Measurements from ENCODE around the gene VSIG2. TPM values are rescaled to one million over a fixed set of nuclear protein-coding genes. Genes with fewer than 3 reads are reported as not detected.

VSIG2 gene
- total RNA-seq, 1 donor from 2014 or later = 0.74 TPM

- intact Hi-C loops (cut with DNase I) = no loop called here
- no peaks in the 10 kb centered on the region for H3K27me3 ChIP-seq
- DNase-seq (ENCODE audit: extremely low spot score in 2 of 2) = no peak
- TF ChIP-seq POLR2A (IDR thresholded peaks at IDR 0.05) (no peak), CTCF (IDR thresholded peaks at IDR 0.05) (no peak), POLR2AphosphoS5 (IDR thresholded peaks at IDR 0.05; ENCODE audit: insufficient read depth in 1 of 2, low read depth in 1 of 2) (no peak)
- no peaks in the 10 kb centered on the region for H3K36me3 ChIP-seq
- H3K4me1 ChIP-seq = peaks cover 19% of the 10 kb centered on the region
- no peak overlapping the region for H3K4me3 ChIP-seq
- no peak overlapping the region for H3K27ac ChIP-seq
- no peaks in the 10 kb centered on the region for H3K9me3 ChIP-seq
Measured at GRCh38 chr11:124718801-124719200, 33.3 kb downstream of the VSIG2 start.

GRCh38 chr11:124717786-124718651, 34.0 kb downstream of the VSIG2 start:
- Histone ChIP-seq H3K36me3 (no peaks in the 10 kb centered on the region), H3K27me3 (no peaks in the 10 kb centered on the region), H3K27ac (peak overlapping the region; percentile 27), H3K9me3 (no peaks in the 10 kb centered on the region), H3K4me1 (peaks cover 19% of the 10 kb centered on the region), H3K4me3 (peak overlapping the region; percentile 40 to 41)
- TF ChIP-seq POLR2AphosphoS5 (IDR thresholded peaks at IDR 0.05; ENCODE audit: insufficient read depth in 1 of 2, low read depth in 1 of 2) (no peak), POLR2A (IDR thresholded peaks at IDR 0.05) (no peak), CTCF (IDR thresholded peaks at IDR 0.05) (no peak)
- intact Hi-C loops (cut with DNase I) = no loop called here
- DNase-seq (ENCODE audit: extremely low spot score in 2 of 2) = no peak

- no peak for DNase-seq (ENCODE audit: extremely low spot score in 2 of 2)
- Histone ChIP-seq H3K36me3 (no peaks in the 10 kb centered on the region), H3K9me3 (no peaks in the 10 kb centered on the region), H3K4me3 (peak overlapping the region; percentile 40 to 41), H3K27me3 (no peaks in the 10 kb centered on the region), H3K27ac (peak overlapping the region; percentile 27), H3K4me1 (peaks cover 19% of the 10 kb centered on the region)
- intact Hi-C loops (cut with DNase I) = no loop called here
- TF ChIP-seq POLR2A (IDR thresholded peaks at IDR 0.05) (no peak), POLR2AphosphoS5 (IDR thresholded peaks at IDR 0.05; ENCODE audit: insufficient read depth in 1 of 2, low read depth in 1 of 2) (no peak), CTCF (IDR thresholded peaks at IDR 0.05) (no peak)
Measured at GRCh38 chr11:124717421-124717785, 34.7 kb downstream of the VSIG2 start.

GRCh38 chr11:124716591-124716990, 35.5 kb downstream of the VSIG2 start:
- H3K27me3 ChIP-seq = no peaks in the 10 kb centered on the region
- DNase-seq (ENCODE audit: extremely low spot score in 2 of 2) = no peak
- no peak for TF ChIP-seq CTCF (IDR thresholded peaks at IDR 0.05)
- no peak for TF ChIP-seq POLR2A (IDR thresholded peaks at IDR 0.05)
- no peak for TF ChIP-seq POLR2AphosphoS5 (IDR thresholded peaks at IDR 0.05; ENCODE audit: insufficient read depth in 1 of 2, low read depth in 1 of 2)
- no peaks in the 10 kb centered on the region for H3K36me3 ChIP-seq
- H3K4me3 ChIP-seq = no peak overlapping the region
- H3K27ac ChIP-seq = no peak overlapping the region
- no peaks in the 10 kb centered on the region for H3K9me3 ChIP-seq
- intact Hi-C loops (cut with DNase I) = no loop called here
- peaks cover 19% of the 10 kb centered on the region for H3K4me1 ChIP-seq

- Histone ChIP-seq H3K4me1 (peaks cover 3% of the 10 kb centered on the region), H3K36me3 (no peaks in the 10 kb centered on the region), H3K27me3 (no peaks in the 10 kb centered on the region), H3K9me3 (no peaks in the 10 kb centered on the region), H3K4me3 (no peak overlapping the region), H3K27ac (no peak overlapping the region)
- no peak for DNase-seq (ENCODE audit: extremely low spot score in 2 of 2)
- intact Hi-C loops (cut with DNase I) = no loop called here
- TF ChIP-seq POLR2A (IDR thresholded peaks at IDR 0.05) (no peak), POLR2AphosphoS5 (IDR thresholded peaks at IDR 0.05; ENCODE audit: insufficient read depth in 1 of 2, low read depth in 1 of 2) (no peak), CTCF (IDR thresholded peaks at IDR 0.05) (no peak)
Measured at GRCh38 chr11:124712392-124712791, 39.7 kb downstream of the VSIG2 start.
